SW 1271 (cell line): ENCODE results near the gene APAF1.

ENCODE experiments used
- DNase-seq, 2 experiments: peaks; one replicate each; lab custom pipeline; 2025; lab: John Stamatoyannopoulos, UW

APAF1 gene

GRCh38 chr12:98725476-98726247 is 80.6 kb downstream of the APAF1 start:
- peak in 1 of 2 experiments; percentile 43 for DNase-seq

GRCh38 chr12:98727196-98727595 is 82.1 kb downstream of the APAF1 start:
- DNase-seq: no peak

GRCh38 chr12:98730412-98730811 is 85.3 kb downstream of the APAF1 start:
- no peak for DNase-seq

- DNase-seq: no peak
Measured at GRCh38 chr12:98733667-98734350, 88.7 kb downstream of the APAF1 start.

- DNase-seq: no peak
Measured at GRCh38 chr12:98735821-98736220, 90.7 kb downstream of the APAF1 start.

- no peak for DNase-seq
Measured at GRCh38 chr12:98736352-98737321, 91.5 kb downstream of the APAF1 start.

- DNase-seq: no peak
Measured at GRCh38 chr12:98737322-98737712, 92.2 kb downstream of the APAF1 start.

- DNase-seq: no peak
Measured at GRCh38 chr12:98738002-98738401, 92.9 kb downstream of the APAF1 start.

- no peak for DNase-seq
Measured at GRCh38 chr12:98738539-98738938, 93.4 kb downstream of the APAF1 start.

- no peak for DNase-seq
Measured at GRCh38 chr12:98740751-98741150, 95.7 kb downstream of the APAF1 start.

- DNase-seq: no peak
Measured at GRCh38 chr12:98741196-98741555, 96.1 kb downstream of the APAF1 start.

GRCh38 chr12:98741556-98742265 is 96.6 kb downstream of the APAF1 start:
- no peak for DNase-seq

GRCh38 chr12:98743362-98743953 is 98.4 kb downstream of the APAF1 start:
- no peak for DNase-seq

GRCh38 chr12:98744680-98745079 is 99.6 kb downstream of the APAF1 start:
- DNase-seq: no peak

GRCh38 chr12:98745578-98746391 is 100.7 kb downstream of the APAF1 start:
- no peak for DNase-seq

- DNase-seq: no peak
Measured at GRCh38 chr12:98748463-98748862, 103.4 kb downstream of the APAF1 start.

GRCh38 chr12:98750511-98750910 is 105.4 kb downstream of the APAF1 start:
- DNase-seq: no peak

GRCh38 chr12:98751580-98752115 is 106.6 kb downstream of the APAF1 start:
- no peak for DNase-seq

GRCh38 chr12:98752726-98753125 is 107.6 kb downstream of the APAF1 start:
- no peak for DNase-seq

GRCh38 chr12:98754095-98754494 is 109.0 kb downstream of the APAF1 start:
- DNase-seq: no peak
